ENCODE data around the gene ARHGEF16. TPM values are rescaled to one million over a fixed set of nuclear protein-coding genes. Genes with fewer than 3 reads are reported as not detected.
A peak's percentile ranks its signal among the peaks of the same experiment; 100 is the strongest.

Gene ARHGEF16
- total RNA-seq (1.4 TPM), polyA plus RNA-seq (2.3 TPM)
- long read RNA-seq, donor 1, result 0 reads
- long read RNA-seq, donor 2, result 0 reads
- long read RNA-seq, donor 3, result 0 reads
- long read RNA-seq, donor 4, result 0 reads
- long read RNA-seq, donor 5, partial matches to known transcripts, result 0 of 1 reads
- long read RNA-seq, donor 5, other reads (novel, unspliced or antisense), result 0 of 1 reads
- long read RNA-seq, donor 6, result 0 reads
- long read RNA-seq, donor 7, result 0 reads
- long read RNA-seq, donor 8, result 0 reads
- long read RNA-seq, donor 9, result 0 reads
- long read RNA-seq, donor 10, result 0 reads

GRCh38 chr1:3453891-3454810, at the start of gene ARHGEF16:
Gene ARHGEF16 (plus strand): TSS chr1:3454665. CDS start chr1:3463085, 8,420 bp downstream.
- H3K27ac ChIP-seq (ENCODE audit: low read depth in 1 of 2, low read length in 1 of 2), result no peak within 1 kb of the TSS
- H3K9me3 ChIP-seq (ENCODE audit: control insufficient read depth in 2 of 2, insufficient read depth in 1 of 2, low read length in 1 of 2), result no peaks in the 10 kb centered on the region
- DNase-seq (ENCODE audit: low read depth in 6 of 9, low spot score in 9 of 9), result peak in 1 of 9 donors; percentile 29
- H3K36me3 ChIP-seq (ENCODE audit: control insufficient read depth in 2 of 2, insufficient read depth in 2 of 2, low read length in 1 of 2), result no peaks in the 10 kb centered on the region
- peaks cover 8 to 48% of the 10 kb centered on the region in 2 donors for H3K27me3 ChIP-seq (ENCODE audit: control insufficient read depth in 2 of 2, insufficient read depth in 1 of 2, low read length in 1 of 2)
- H3K4me3 ChIP-seq (ENCODE audit: low read length in 2 of 2), result peak within 1 kb of the TSS in 1 of 2 donors; percentile 57
- H3K4me1 ChIP-seq (ENCODE audit: control insufficient read depth in 2 of 2, insufficient read depth in 2 of 2, low read length in 2 of 2), result peaks cover 0 to 20% of the 10 kb centered on the region in 2 donors
- WGBS, result 7% methylated on average over 83 of the region's 84 CpGs

GRCh38 chr1:3404801-3405200, 49.7 kb upstream of the ARHGEF16 start:
- peaks cover 0 to 3% of the 10 kb centered on the region in 2 donors for H3K9me3 ChIP-seq (ENCODE audit: control insufficient read depth in 2 of 2, insufficient read depth in 1 of 2, low read length in 1 of 2)
- H3K27me3 ChIP-seq (ENCODE audit: control insufficient read depth in 2 of 2, insufficient read depth in 1 of 2, low read length in 1 of 2), result no peaks in the 10 kb centered on the region
- 97% methylated on average over 27 of the region's 27 CpGs for WGBS
- no peak for DNase-seq (ENCODE audit: low read depth in 6 of 9, low spot score in 9 of 9)
- H3K27ac ChIP-seq (ENCODE audit: low read depth in 1 of 2, low read length in 1 of 2), result no peak overlapping the region
- H3K4me1 ChIP-seq (ENCODE audit: control insufficient read depth in 2 of 2, insufficient read depth in 2 of 2, low read length in 2 of 2), result no peaks in the 10 kb centered on the region
- H3K4me3 ChIP-seq (ENCODE audit: low read length in 2 of 2), result no peak overlapping the region
- no peaks in the 10 kb centered on the region for H3K36me3 ChIP-seq (ENCODE audit: control insufficient read depth in 2 of 2, insufficient read depth in 2 of 2, low read length in 1 of 2)

- H3K27me3 ChIP-seq (ENCODE audit: control insufficient read depth in 2 of 2, insufficient read depth in 1 of 2, low read length in 1 of 2), result no peaks in the 10 kb centered on the region
- H3K9me3 ChIP-seq (ENCODE audit: control insufficient read depth in 2 of 2, insufficient read depth in 1 of 2, low read length in 1 of 2), result peaks cover 0 to 3% of the 10 kb centered on the region in 2 donors
- no peak overlapping the region for H3K27ac ChIP-seq (ENCODE audit: low read depth in 1 of 2, low read length in 1 of 2)
- H3K36me3 ChIP-seq (ENCODE audit: control insufficient read depth in 2 of 2, insufficient read depth in 2 of 2, low read length in 1 of 2), result no peaks in the 10 kb centered on the region
- WGBS, result 90% methylated on average over 30 of the region's 30 CpGs
- no peaks in the 10 kb centered on the region for H3K4me1 ChIP-seq (ENCODE audit: control insufficient read depth in 2 of 2, insufficient read depth in 2 of 2, low read length in 2 of 2)
- DNase-seq (ENCODE audit: low read depth in 6 of 9, low spot score in 9 of 9), result no peak
- H3K4me3 ChIP-seq (ENCODE audit: low read length in 2 of 2), result no peak overlapping the region
These were observed 49.0 kb upstream of the ARHGEF16 start for GRCh38 chr1:3405491-3405890.

- WGBS, result 92% methylated on average over 17 of the region's 17 CpGs
- H3K4me3 ChIP-seq (ENCODE audit: low read length in 2 of 2), result no peak overlapping the region
- H3K4me1 ChIP-seq (ENCODE audit: control insufficient read depth in 2 of 2, insufficient read depth in 2 of 2, low read length in 2 of 2), result no peaks in the 10 kb centered on the region
- H3K27me3 ChIP-seq (ENCODE audit: control insufficient read depth in 2 of 2, insufficient read depth in 1 of 2, low read length in 1 of 2), result no peaks in the 10 kb centered on the region
- no peak for DNase-seq (ENCODE audit: low read depth in 6 of 9, low spot score in 9 of 9)
- H3K36me3 ChIP-seq (ENCODE audit: control insufficient read depth in 2 of 2, insufficient read depth in 2 of 2, low read length in 1 of 2), result no peaks in the 10 kb centered on the region
- peaks cover 0 to 3% of the 10 kb centered on the region in 2 donors for H3K9me3 ChIP-seq (ENCODE audit: control insufficient read depth in 2 of 2, insufficient read depth in 1 of 2, low read length in 1 of 2)
- no peak overlapping the region for H3K27ac ChIP-seq (ENCODE audit: low read depth in 1 of 2, low read length in 1 of 2)
These were observed 48.2 kb upstream of the ARHGEF16 start for GRCh38 chr1:3405974-3406867.

GRCh38 chr1:3407021-3407420, 47.4 kb upstream of the ARHGEF16 start:
- H3K4me3 ChIP-seq (ENCODE audit: low read length in 2 of 2), result no peak overlapping the region
- no peaks in the 10 kb centered on the region for H3K4me1 ChIP-seq (ENCODE audit: control insufficient read depth in 2 of 2, insufficient read depth in 2 of 2, low read length in 2 of 2)
- DNase-seq (ENCODE audit: low read depth in 6 of 9, low spot score in 9 of 9), result no peak
- no peak overlapping the region for H3K27ac ChIP-seq (ENCODE audit: low read depth in 1 of 2, low read length in 1 of 2)
- peaks cover 0 to 3% of the 10 kb centered on the region in 2 donors for H3K9me3 ChIP-seq (ENCODE audit: control insufficient read depth in 2 of 2, insufficient read depth in 1 of 2, low read length in 1 of 2)
- H3K36me3 ChIP-seq (ENCODE audit: control insufficient read depth in 2 of 2, insufficient read depth in 2 of 2, low read length in 1 of 2), result no peaks in the 10 kb centered on the region
- WGBS, result 97% methylated on average over 12 of the region's 12 CpGs
- no peaks in the 10 kb centered on the region for H3K27me3 ChIP-seq (ENCODE audit: control insufficient read depth in 2 of 2, insufficient read depth in 1 of 2, low read length in 1 of 2)

- H3K9me3 ChIP-seq (ENCODE audit: control insufficient read depth in 2 of 2, insufficient read depth in 1 of 2, low read length in 1 of 2), result peaks cover 0 to 3% of the 10 kb centered on the region in 2 donors
- H3K36me3 ChIP-seq (ENCODE audit: control insufficient read depth in 2 of 2, insufficient read depth in 2 of 2, low read length in 1 of 2), result no peaks in the 10 kb centered on the region
- H3K4me3 ChIP-seq (ENCODE audit: low read length in 2 of 2), result no peak overlapping the region
- no peak overlapping the region for H3K27ac ChIP-seq (ENCODE audit: low read depth in 1 of 2, low read length in 1 of 2)
- WGBS, result 95% methylated on average over 36 of the region's 36 CpGs
- H3K27me3 ChIP-seq (ENCODE audit: control insufficient read depth in 2 of 2, insufficient read depth in 1 of 2, low read length in 1 of 2), result no peaks in the 10 kb centered on the region
- no peaks in the 10 kb centered on the region for H3K4me1 ChIP-seq (ENCODE audit: control insufficient read depth in 2 of 2, insufficient read depth in 2 of 2, low read length in 2 of 2)
- DNase-seq (ENCODE audit: low read depth in 6 of 9, low spot score in 9 of 9), result no peak
These were observed 45.7 kb upstream of the ARHGEF16 start for GRCh38 chr1:3408751-3409266.

GRCh38 chr1:3409366-3410141, 44.9 kb upstream of the ARHGEF16 start:
- Histone ChIP-seq H3K9me3 (ENCODE audit: control insufficient read depth in 2 of 2, insufficient read depth in 1 of 2, low read length in 1 of 2) (peaks cover 0 to 5% of the 10 kb centered on the region in 2 donors), H3K27me3 (ENCODE audit: control insufficient read depth in 2 of 2, insufficient read depth in 1 of 2, low read length in 1 of 2) (no peaks in the 10 kb centered on the region), H3K36me3 (ENCODE audit: control insufficient read depth in 2 of 2, insufficient read depth in 2 of 2, low read length in 1 of 2) (no peaks in the 10 kb centered on the region), H3K4me3 (ENCODE audit: low read length in 2 of 2) (no peak overlapping the region), H3K4me1 (ENCODE audit: control insufficient read depth in 2 of 2, insufficient read depth in 2 of 2, low read length in 2 of 2) (no peaks in the 10 kb centered on the region), H3K27ac (ENCODE audit: low read depth in 1 of 2, low read length in 1 of 2) (no peak overlapping the region)
- 91% methylated on average over 19 of the region's 19 CpGs for WGBS
- DNase-seq (ENCODE audit: low read depth in 6 of 9, low spot score in 9 of 9), result no peak
